Loucy (cell line): ENCODE measurements around the gene WWOX.

Experiments used
- H2AFZ ChIP-seq: fragments of 200-600 bp; sonication (generic); 2 replicates; pipeline ENCODE4 v1.6.0; 2016; ENCODE audit warnings: antibody characterized with exemption, mild to moderate bottlenecking, low read length, moderate library complexity
- H3F3A ChIP-seq: fragments of 200-600 bp; 2 replicates; pipeline ENCODE4 v1.6.0; 2016; ENCODE audit warnings: antibody characterized with exemption, low read depth, mild to moderate bottlenecking
- H3K27me3 ChIP-seq: fragments of 200-600 bp; sonication (generic); 2 replicates; pipeline ENCODE4 v1.6.1; 2014; ENCODE audit warnings: low read length, mild to moderate bottlenecking; ENCODE audit not compliant: insufficient read depth, poor library complexity, severe bottlenecking
- H3K36me3 ChIP-seq: fragments of 200-600 bp; sonication (generic); 2 replicates; pipeline ENCODE4 v1.6.1; 2016; ENCODE audit warnings: low read length; ENCODE audit not compliant: insufficient read depth
- H3K4me1 ChIP-seq: fragments of 200-600 bp; sonication (generic); 2 replicates; pipeline ENCODE4 v1.5.1; 2014; ENCODE audit warnings: low read length, mild to moderate bottlenecking; ENCODE audit not compliant: insufficient read depth, poor library complexity, severe bottlenecking
- H3K4me2 ChIP-seq: fragments of 200-600 bp; sonication (generic); 2 replicates; pipeline ENCODE4 v1.6.0; 2014; ENCODE audit warnings: antibody characterized with exemption, low read length, low read depth, mild to moderate bottlenecking; ENCODE audit not compliant: poor library complexity, severe bottlenecking
- H3K4me3 ChIP-seq: fragments of 200-600 bp; sonication (generic); 2 replicates; pipeline ENCODE4 v1.5.1; 2014; ENCODE audit warnings: low read length, mild to moderate bottlenecking, mixed read lengths; ENCODE audit not compliant: poor library complexity, severe bottlenecking
- H3K79me2 ChIP-seq: fragments of 200-600 bp; sonication (generic); 2 replicates; pipeline ENCODE4 v1.6.1; 2014; ENCODE audit warnings: low read length; ENCODE audit not compliant: insufficient read depth
- H3K9ac ChIP-seq: fragments of 200-600 bp; sonication (generic); 2 replicates; pipeline ENCODE4 v1.6.0; 2014; ENCODE audit warnings: mild to moderate bottlenecking, low read depth, low read length, moderate library complexity; ENCODE audit not compliant: poor library complexity, severe bottlenecking
- H3K9me2 ChIP-seq: fragments of 200-600 bp; sonication (generic); replicated peaks from 2 replicates; pipeline ENCODE4 v1.6.1; 2016; ENCODE audit warnings: low read depth, low read length, mixed read lengths
- H3K9me3 ChIP-seq: fragments of 200-600 bp; sonication (generic); 2 replicates; pipeline ENCODE4 v1.6.1; 2014; ENCODE audit warnings: mild to moderate bottlenecking, antibody characterized with exemption, low read length, low read depth; ENCODE audit not compliant: insufficient read depth
- H4K20me1 ChIP-seq: fragments of 200-600 bp; sonication (generic); 2 replicates; pipeline ENCODE4 v1.6.0; 2014; ENCODE audit warnings: antibody characterized with exemption, low read length, mild to moderate bottlenecking; ENCODE audit not compliant: insufficient read depth, poor library complexity, severe bottlenecking
- CTCF ChIP-seq: fragments of 200-600 bp; sonication (generic); conservative IDR thresholded peaks from 2 replicates; pipeline ENCODE4 v1.5.1; 2014; ENCODE audit warnings: mild to moderate bottlenecking, antibody characterized with exemption, low read length
- EZH2phosphoT487 ChIP-seq: fragments of 200-600 bp; IDR thresholded peaks from 2 replicates; pipeline ENCODE4 v1.6.1; 2018; ENCODE audit warnings: antibody characterized with exemption, mild to moderate bottlenecking, moderate library complexity, borderline replicate concordance

Gene WWOX

GRCh38 chr16:78069913-78070312 lies 29.5 kb upstream of the WWOX start:
- H3K4me3 ChIP-seq: no peak overlapping the region
- TF ChIP-seq EZH2phosphoT487 (no peak), CTCF (no peak)
- no peak overlapping the region for H2AFZ ChIP-seq
- no peaks in the 10 kb centered on the region for H3K9me2 ChIP-seq
- no peaks in the 10 kb centered on the region for H3K79me2 ChIP-seq
- no peaks in the 10 kb centered on the region for H3K27me3 ChIP-seq
- no peak overlapping the region for H3K9ac ChIP-seq
- H4K20me1 ChIP-seq: no peaks in the 10 kb centered on the region
- no peaks in the 10 kb centered on the region for H3K4me1 ChIP-seq
- H3K36me3 ChIP-seq: no peaks in the 10 kb centered on the region
- no peaks in the 10 kb centered on the region for H3F3A ChIP-seq
- H3K4me2 ChIP-seq: no peak overlapping the region
- no peaks in the 10 kb centered on the region for H3K9me3 ChIP-seq

- H3K27me3 ChIP-seq: no peaks in the 10 kb centered on the region
- no peaks in the 10 kb centered on the region for H3K9me3 ChIP-seq
- no peaks in the 10 kb centered on the region for H3K79me2 ChIP-seq
- no peaks in the 10 kb centered on the region for H3K9me2 ChIP-seq
- no peaks in the 10 kb centered on the region for H4K20me1 ChIP-seq
- H3K4me2 ChIP-seq: no peak overlapping the region
- no peaks in the 10 kb centered on the region for H3K4me1 ChIP-seq
- no peak overlapping the region for H3K4me3 ChIP-seq
- no peaks in the 10 kb centered on the region for H3K36me3 ChIP-seq
- H3F3A ChIP-seq: no peaks in the 10 kb centered on the region
- no peak for TF ChIP-seq CTCF
- no peak overlapping the region for H3K9ac ChIP-seq
- no peak overlapping the region for H2AFZ ChIP-seq
Measured at GRCh38 chr16:78072275-78072674, 27.2 kb upstream of the WWOX start.

DNA sequence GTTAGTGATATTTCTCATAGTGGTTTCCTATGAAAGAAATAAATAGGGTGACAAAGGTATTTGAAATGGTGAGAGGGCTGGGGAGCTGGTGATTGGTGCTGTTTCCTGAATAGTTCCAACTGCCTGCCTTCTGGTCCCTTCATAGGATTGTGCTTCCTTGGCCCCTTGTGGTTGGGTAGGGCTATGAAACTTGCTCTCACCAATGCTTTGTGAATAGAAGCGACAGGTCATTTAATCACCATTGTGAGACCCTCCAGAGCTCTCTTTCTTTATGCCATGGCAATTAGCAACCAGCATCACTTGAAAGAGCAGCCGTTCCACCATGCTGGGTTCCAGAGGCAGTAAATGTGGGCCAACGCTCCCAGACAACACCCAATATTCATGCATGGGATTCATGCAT lies 23.7 kb upstream of the WWOX start:
- Histone ChIP-seq H3K4me1 (no peaks in the 10 kb centered on the region), H3K9me2 (no peaks in the 10 kb centered on the region), H3K36me3 (no peaks in the 10 kb centered on the region), H3K4me3 (no peak overlapping the region), H4K20me1 (no peaks in the 10 kb centered on the region), H3K4me2 (no peak overlapping the region), H3K9me3 (no peaks in the 10 kb centered on the region), H3K9ac (no peak overlapping the region), H3F3A (no peaks in the 10 kb centered on the region), H2AFZ (no peak overlapping the region), H3K79me2 (no peaks in the 10 kb centered on the region), H3K27me3 (no peaks in the 10 kb centered on the region)
- TF ChIP-seq EZH2phosphoT487: no peak

- Histone ChIP-seq H3F3A (no peaks in the 10 kb centered on the region), H3K27me3 (no peaks in the 10 kb centered on the region), H3K4me1 (no peaks in the 10 kb centered on the region), H3K9me2 (no peaks in the 10 kb centered on the region), H3K4me3 (no peak overlapping the region), H3K9me3 (no peaks in the 10 kb centered on the region), H3K79me2 (no peaks in the 10 kb centered on the region), H2AFZ (no peak overlapping the region), H3K9ac (no peak overlapping the region), H4K20me1 (no peaks in the 10 kb centered on the region), H3K4me2 (no peak overlapping the region), H3K36me3 (no peaks in the 10 kb centered on the region)
- TF ChIP-seq EZH2phosphoT487 (no peak), CTCF (no peak)
Measured at GRCh38 chr16:78081341-78081740, 18.1 kb upstream of the WWOX start.
